GM19351 (cell line): Measurements from ENCODE around the gene ARMC2.
"Not testable (repeated sequence)": the region's sequence is repeated elsewhere in the genome, so short reads cannot be mapped to it uniquely, and the experiment has no call there.

Experiments used
- ATAC-seq: cut with Tn5 transposase; IDR thresholded peaks from one replicate; pipeline ENCODE4 v1.9.1; 2021; ENCODE audit warnings: mild to moderate bottlenecking, moderate library complexity; ENCODE audit not compliant: unreplicated experiment

The ARMC2 gene

DNA sequence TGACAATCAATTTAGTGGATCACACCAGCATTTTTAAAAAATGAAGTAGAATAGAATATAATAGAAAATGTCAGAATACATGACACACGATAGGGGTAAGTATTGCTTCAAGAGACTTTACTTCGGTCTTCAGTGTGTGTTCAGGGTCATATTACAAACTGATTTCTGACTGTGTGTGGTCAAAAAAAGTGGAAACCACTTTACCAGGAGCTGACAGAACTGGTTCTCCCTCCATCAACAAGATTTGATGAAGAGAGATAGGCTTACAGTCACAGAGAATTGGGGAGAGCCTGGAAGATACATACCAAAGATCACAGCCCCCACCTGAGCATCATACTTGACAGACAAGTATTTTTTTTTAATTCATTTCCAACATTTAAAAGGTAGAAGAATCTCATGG, 21.7 kb downstream of the ARMC2 start:
- no peak for ATAC-seq

DNA sequence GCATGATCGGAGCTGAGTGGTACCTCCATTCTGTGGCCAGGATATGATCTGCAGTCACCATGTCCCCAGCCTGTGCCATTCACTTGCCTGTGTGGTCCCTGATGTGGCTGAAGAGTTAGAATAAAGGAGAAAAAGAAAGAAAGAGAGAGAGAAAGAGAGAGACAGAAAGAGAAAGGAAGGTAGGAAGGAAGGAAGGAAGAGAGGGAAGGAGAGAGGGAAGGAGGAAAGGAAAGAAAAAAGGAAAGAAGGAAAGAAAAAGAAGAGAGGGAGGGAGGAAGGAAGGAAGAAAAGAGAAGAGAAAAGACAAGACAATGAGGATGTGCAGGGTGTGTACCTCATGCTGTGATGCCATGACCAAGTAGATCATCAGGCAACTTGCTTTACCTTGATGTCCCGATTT, 22.1 kb downstream of the ARMC2 start:
- no peak for ATAC-seq

- no peak for ATAC-seq
Measured at GRCh38 chr6:108872141-108872557, 23.9 kb downstream of the ARMC2 start.

DNA sequence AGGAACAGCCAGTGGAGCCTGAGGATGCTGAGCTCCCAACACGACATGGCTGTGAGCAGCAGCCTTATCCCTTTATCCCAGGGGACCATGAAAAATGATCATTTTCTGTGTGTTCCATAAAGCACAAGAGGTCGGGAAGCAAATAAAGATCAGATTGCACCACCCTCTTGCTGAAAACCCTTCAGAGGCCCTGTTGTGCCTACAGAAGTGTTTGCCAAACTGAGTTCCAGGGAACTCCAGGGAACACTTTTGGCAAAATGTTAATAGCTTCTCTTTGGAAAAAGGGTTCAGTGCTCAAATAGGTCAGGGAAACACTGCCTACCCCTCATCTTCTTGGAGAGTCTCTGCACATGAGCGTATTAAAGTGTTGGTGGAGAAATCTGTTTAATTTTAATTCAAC, 24.4 kb downstream of the ARMC2 start:
- ATAC-seq = no peak

- no peak for ATAC-seq
Measured at GRCh38 chr6:108873251-108873650, 25.0 kb downstream of the ARMC2 start.

- ATAC-seq = no peak
Measured at GRCh38 chr6:108873971-108874370, 25.7 kb downstream of the ARMC2 start.

- ATAC-seq = peak; percentile 93
Measured at GRCh38 chr6:108874470-108875160, 26.4 kb downstream of the ARMC2 start.

DNA sequence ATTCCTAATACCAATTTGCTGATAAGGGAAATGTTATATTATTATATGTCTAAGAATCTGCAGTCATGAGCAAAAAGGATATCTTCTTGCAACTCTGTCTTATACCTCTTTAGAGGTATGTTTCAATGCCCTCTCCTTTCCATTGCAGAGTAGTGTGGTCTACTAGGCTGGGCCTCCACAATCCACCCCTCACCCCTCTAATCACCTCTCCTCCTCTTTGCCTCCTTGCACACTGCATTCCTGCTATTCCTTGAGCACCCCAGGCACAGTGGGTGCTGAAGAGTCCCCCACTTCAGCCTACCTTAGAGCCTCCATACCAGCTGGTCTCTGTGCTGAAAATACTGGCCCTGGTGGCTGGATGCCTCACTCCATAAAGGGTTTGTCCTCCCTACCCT, 26.9 kb downstream of the ARMC2 start:
- ATAC-seq = peak; percentile 32

- ATAC-seq = no peak
Measured at GRCh38 chr6:108877046-108877751, 29.0 kb downstream of the ARMC2 start.

DNA sequence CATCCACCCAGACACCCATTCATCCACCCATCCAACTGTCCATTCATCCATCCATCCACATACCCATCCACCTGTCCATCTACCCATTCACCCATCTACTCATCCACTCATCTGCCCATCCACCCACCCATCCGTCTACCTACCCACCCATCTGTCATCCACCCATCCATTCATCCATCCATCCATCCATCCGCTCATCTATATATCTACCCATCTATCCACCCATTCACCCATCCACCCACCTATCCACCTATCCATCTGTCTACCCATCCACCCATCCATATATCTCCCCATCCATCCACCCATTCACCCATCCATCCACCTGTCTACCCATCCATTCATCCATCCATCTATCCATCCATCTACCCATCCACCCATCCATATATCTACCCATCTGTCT, 30.7 kb downstream of the ARMC2 start:
- no peak for ATAC-seq

DNA sequence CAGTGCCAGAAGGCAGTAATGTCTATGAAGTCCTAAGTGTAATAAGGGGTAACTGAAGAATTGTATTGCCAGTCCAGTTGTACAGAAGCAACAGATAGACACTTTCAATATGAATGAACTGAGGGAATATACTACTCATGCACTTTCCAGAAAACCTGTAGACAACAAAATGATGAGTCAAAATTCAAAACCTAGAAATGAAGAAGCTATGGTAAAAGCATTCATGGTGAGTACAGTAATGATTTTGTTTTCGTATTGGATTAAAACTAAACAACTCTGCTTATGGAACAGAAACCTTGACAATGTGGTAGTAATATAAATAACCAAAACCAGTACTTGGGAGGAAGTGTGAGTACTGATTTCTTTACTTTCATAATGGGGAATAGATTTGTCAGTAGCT, 35.0 kb downstream of the ARMC2 start:
- ATAC-seq = peak; percentile 91

DNA sequence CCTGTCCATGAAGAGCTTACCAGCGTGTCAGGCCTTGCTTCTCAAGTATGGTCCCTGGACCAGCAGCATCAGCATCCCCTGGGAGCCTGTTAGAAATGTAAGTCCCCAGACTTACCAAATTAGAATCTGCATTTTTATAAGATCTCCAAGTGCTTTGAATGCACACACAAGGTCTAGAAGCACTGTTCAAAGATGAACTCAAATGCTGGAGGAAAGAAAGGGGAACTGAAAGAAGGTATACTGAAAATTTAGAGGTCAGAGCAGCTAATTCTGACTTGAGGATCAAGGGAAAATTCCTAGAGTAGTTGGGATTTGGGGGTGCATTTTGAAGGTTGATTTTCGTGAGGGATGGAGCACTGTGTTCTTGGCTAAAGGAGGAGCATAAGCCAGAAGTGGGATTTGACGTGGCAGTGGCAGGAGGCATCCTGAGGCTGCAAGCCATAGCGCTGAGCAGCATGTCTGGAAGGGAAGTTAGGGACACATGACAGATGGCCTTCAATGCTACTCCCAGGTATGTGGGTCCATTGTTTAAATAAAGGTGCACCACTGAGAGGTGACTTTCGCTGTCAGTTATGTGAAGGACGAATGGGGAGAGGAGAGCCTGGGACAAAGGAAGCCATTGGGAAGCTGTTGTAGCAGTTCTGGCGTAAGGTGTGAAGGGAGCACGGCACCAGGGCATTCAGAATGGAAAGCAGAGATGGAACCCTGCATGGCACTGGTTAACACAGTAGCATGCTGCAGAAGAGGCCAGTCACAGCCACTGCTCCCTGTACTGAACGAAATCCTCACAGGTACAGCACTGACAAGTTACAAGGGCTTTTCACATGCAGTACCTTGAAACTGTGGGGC, 36.2 kb downstream of the ARMC2 start:
- no peak for ATAC-seq

GRCh38 chr6:108888052-108888451, 39.8 kb downstream of the ARMC2 start:
- no peak for ATAC-seq

DNA sequence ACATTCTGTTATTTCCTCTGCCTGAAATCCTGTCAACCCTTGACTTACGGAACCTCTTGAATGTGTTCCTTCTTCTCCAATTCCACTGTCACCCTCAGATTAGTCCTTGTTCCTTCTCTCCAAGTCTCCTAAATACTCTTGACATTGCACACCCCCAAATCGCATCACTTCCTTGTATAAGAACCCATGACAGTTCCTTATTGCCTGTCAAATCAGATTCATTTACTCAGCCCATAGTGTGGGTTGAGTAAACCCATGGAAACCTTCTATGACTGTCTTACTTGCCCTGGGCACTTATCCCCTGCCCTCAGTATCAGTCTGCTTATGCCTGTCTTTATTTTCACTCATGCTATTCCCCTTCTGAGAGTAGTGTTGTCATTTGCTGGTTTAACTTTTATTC, 40.5 kb downstream of the ARMC2 start:
- ATAC-seq = no peak

DNA sequence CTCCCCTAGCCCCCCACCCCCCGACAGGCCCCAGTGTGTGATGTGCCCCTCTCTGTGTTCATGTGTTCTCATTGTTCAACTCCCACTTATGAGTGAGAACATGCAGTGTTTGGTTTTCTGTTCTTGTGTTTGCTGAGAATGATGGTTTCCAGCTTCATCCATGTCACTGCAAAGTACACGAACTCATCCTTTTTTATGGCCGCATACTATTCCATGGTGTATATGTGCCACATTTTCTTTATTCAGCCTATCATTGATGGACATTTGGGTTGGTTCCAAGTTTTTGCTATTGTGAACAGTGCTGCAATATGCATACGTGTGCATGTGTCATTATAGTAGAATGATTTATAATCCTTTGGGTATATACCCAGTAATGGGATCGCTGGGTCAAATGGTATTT, 42.7 kb downstream of the ARMC2 start:
- ATAC-seq = not testable (repeated sequence)

GRCh38 chr6:108895571-108895970, 47.3 kb downstream of the ARMC2 start:
- no peak for ATAC-seq

GRCh38 chr6:108896111-108896661, 48.0 kb downstream of the ARMC2 start:
- ATAC-seq = peak; percentile 66

- no peak for ATAC-seq
Measured at GRCh38 chr6:108897371-108897770, 49.1 kb downstream of the ARMC2 start.

- ATAC-seq = no peak
Measured at GRCh38 chr6:108902382-108902792, 54.2 kb downstream of the ARMC2 start.

- no peak for ATAC-seq
Measured at GRCh38 chr6:108903796-108904195, 55.6 kb downstream of the ARMC2 start.

- peak; percentile 99 for ATAC-seq
Measured at GRCh38 chr6:108904741-108905140, 56.5 kb downstream of the ARMC2 start.
